Upper lobe of left lung (tissue), 6 donors: ENCODE data around the gene GATAD2A. TPM values are rescaled to one million over a fixed set of nuclear protein-coding genes. Genes with fewer than 3 reads are reported as not detected.

Experiments used
- ATAC-seq, 2 donors: fragments of 200-7000 bp; cut with Tn5 transposase; one replicate each; pipeline ENCODE4 v1.9.1; 2022; ENCODE audit warnings: mild to moderate bottlenecking in 2 of 2, moderate library complexity in 2 of 2; ENCODE audit not compliant: low FRiP score in 2 of 2
- DNase-seq, 2 donors: peaks; one replicate each; pipeline ENCODE4 v3.0.0-alpha.2; 2019 to 2020
- H3K27ac ChIP-seq, 4 donors: fragments of 200-600 bp; sonication (generic); one replicate each; pipeline ENCODE4 v1.5.1; 2016 to 2019
- H3K27me3 ChIP-seq, 4 donors: fragments of 200-600 bp; sonication (generic); one replicate each; pipeline ENCODE4 v1.5.1; 2017 to 2019
- H3K36me3 ChIP-seq, 4 donors: fragments of 200-600 bp; sonication (generic); one replicate each; pipeline ENCODE4 v1.5.1; 2016 to 2019
- H3K4me1 ChIP-seq, 4 donors: fragments of 200-600 bp; sonication (generic); one replicate each; pipeline ENCODE4 v1.5.1; 2018 to 2019
- H3K4me3 ChIP-seq, 4 donors: fragments of 200-600 bp; sonication (generic); one replicate each; pipeline ENCODE4 v1.5.1; 2017 to 2019; ENCODE audit warnings: mild to moderate bottlenecking in 2 of 4, moderate library complexity in 1 of 4
- H3K9me3 ChIP-seq, 4 donors: fragments of 200-600 bp; sonication (generic); one replicate each; pipeline ENCODE4 v1.5.1; 2018 to 2019
- CTCF ChIP-seq, 6 experiments: fragments of 450-650 bp in 4 of 6; fragments of 200-600 bp in 2 of 6; sonication (generic) in 2 of 6; IDR thresholded peaks; one replicate each; pipeline ENCODE4 v1.5.1; 2016 to 2019; ENCODE audit warnings: antibody characterized with exemption in 6 of 6
- EP300 ChIP-seq, 4 donors: sonication (generic); formaldehyde crosslinking; IDR thresholded peaks; one replicate each; pipeline ENCODE4 v1.5.1; 2017; ENCODE audit warnings: antibody characterized with exemption in 4 of 4, control low read depth in 2 of 4
- POLR2A ChIP-seq, 4 donors: fragments of 450-650 bp; IDR thresholded peaks; one replicate each; pipeline ENCODE4 v1.5.1; 2016 to 2017; ENCODE audit warnings: antibody characterized with exemption in 4 of 4, mild to moderate bottlenecking in 2 of 4
- POLR2AphosphoS5 ChIP-seq, 2 donors: sonication (generic); formaldehyde crosslinking; IDR thresholded peaks; one replicate each; pipeline ENCODE4 v1.5.1; 2017; ENCODE audit warnings: antibody characterized with exemption in 2 of 2
- WGBS, 2 donors: methylation state at CpG; one replicate each; pipeline ENCODE4 v1.1.5; 2017 to 2018; 5-methylcytosine and 5-hydroxymethylcytosine counted together
- total RNA-seq, 6 donors: library from RNA; depleted of rRNA in 4 of 6; stranded (reverse); fragments of >200 nt in 4 of 6; gene quantifications; one replicate each; pipeline versions ENCODE4 v1.1.0 to v1.2.1, GENCODE V29; 2016 to 2021
- donor health status: DM: no; HTN: no; CAD: no; lungs with moderate emphysema.
- donor health status: DM: no; HTN: yes; CAD: no; lungs with severe emphysema.

GATAD2A gene
- total RNA-seq, 6 donors from 2014 or later = 60.8 to 182 (median 88.0) TPM

GRCh38 chr19:19420570-19421298 is 15.3 kb downstream of the GATAD2A start:
- Histone ChIP-seq H3K36me3 (no peaks in the 10 kb centered on the region), H3K9me3 (no peaks in the 10 kb centered on the region), H3K27me3 (no peaks in the 10 kb centered on the region), H3K4me3 (no peak overlapping the region), H3K4me1 (peaks cover 23 to 67% (median 34%) of the 10 kb centered on the region in 4 donors), H3K27ac (no peak overlapping the region)
- 69 to 80% methylated on average over 21 of the region's 21 CpGs for WGBS, 2 donors
- TF ChIP-seq EP300 (IDR thresholded peaks at IDR 0.05) (no peak), POLR2A (IDR thresholded peaks at IDR 0.05) (no peak), CTCF (IDR thresholded peaks at IDR 0.05) (no peak), POLR2AphosphoS5 (IDR thresholded peaks at IDR 0.05) (no peak)
- DNase-seq (no peak), ATAC-seq (no peak)

DNA sequence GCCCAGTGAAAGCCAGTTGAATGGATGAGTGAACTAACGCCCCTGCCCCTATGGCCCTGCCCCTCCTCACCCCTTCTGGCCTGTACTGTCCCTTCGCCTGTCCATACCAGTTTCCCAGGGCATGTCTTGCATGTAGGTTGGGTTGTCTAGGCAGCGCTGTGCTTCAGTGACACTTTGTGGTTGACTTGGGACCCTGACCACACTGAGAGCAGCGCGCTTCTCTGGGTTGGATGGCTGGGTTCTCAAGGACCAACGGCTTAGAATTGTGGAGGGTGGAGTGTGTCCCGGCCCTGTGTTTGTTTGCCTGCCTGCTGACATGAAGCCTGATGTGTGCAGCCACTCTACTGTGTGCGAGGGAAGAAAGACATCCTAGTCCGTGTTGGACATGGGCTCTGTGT is 15.8 kb downstream of the GATAD2A start:
- TF ChIP-seq CTCF (IDR thresholded peaks at IDR 0.05) = no peak
- no peak for TF ChIP-seq EP300 (IDR thresholded peaks at IDR 0.05)
- no peak for TF ChIP-seq POLR2A (IDR thresholded peaks at IDR 0.05)
- Histone ChIP-seq H3K9me3 (no peaks in the 10 kb centered on the region), H3K4me3 (no peak overlapping the region), H3K27me3 (no peaks in the 10 kb centered on the region), H3K4me1 (peaks cover 26 to 62% (median 32%) of the 10 kb centered on the region in 4 donors), H3K36me3 (no peaks in the 10 kb centered on the region), H3K27ac (no peak overlapping the region)
- ATAC-seq (no peak), DNase-seq (no peak)
- WGBS, 2 donors = 89 to 91% methylated on average over 8 to 9 of the region's 9 CpGs

GRCh38 chr19:19422156-19422555 is 16.7 kb downstream of the GATAD2A start:
- Histone ChIP-seq H3K9me3 (no peaks in the 10 kb centered on the region), H3K27me3 (no peaks in the 10 kb centered on the region), H3K27ac (no peak overlapping the region), H3K4me3 (no peak overlapping the region), H3K36me3 (no peaks in the 10 kb centered on the region), H3K4me1 (peaks cover 27 to 64% (median 34%) of the 10 kb centered on the region in 4 donors)
- DNase-seq (no peak), ATAC-seq (no peak)
- TF ChIP-seq EP300 (IDR thresholded peaks at IDR 0.05) = no peak
- TF ChIP-seq POLR2AphosphoS5 (IDR thresholded peaks at IDR 0.05) = no peak
- no peak for TF ChIP-seq POLR2A (IDR thresholded peaks at IDR 0.05)
- TF ChIP-seq CTCF (IDR thresholded peaks at IDR 0.05) = no peak
- 97 to 100% methylated on average over 4 to 5 of the region's 5 CpGs for WGBS, 2 donors

DNA sequence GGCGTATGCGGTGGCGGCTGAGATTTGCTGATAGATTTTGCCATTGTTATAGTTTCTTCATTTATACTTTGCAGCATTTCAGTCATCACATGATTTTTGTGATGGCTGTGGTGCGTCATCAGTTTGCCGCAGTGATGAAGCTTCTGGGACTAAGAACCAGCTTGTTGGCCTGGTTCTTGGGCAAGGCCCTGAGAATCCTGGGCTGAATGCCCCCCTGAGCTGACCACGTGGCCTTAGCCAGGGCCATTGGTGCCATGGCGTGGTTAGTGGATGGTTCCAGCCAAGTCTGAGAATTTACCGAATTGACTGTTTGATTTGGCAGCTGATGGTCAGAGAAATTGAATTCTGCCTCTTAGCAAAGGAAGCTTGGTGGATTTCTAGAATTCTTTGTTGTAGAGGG is 17.8 kb downstream of the GATAD2A start:
- Histone ChIP-seq H3K4me3 (no peak overlapping the region), H3K36me3 (no peaks in the 10 kb centered on the region), H3K27me3 (no peaks in the 10 kb centered on the region), H3K9me3 (no peaks in the 10 kb centered on the region), H3K27ac (no peak overlapping the region), H3K4me1 (peaks cover 22 to 64% (median 39%) of the 10 kb centered on the region in 4 donors)
- no peak for TF ChIP-seq POLR2A (IDR thresholded peaks at IDR 0.05)
- no peak for TF ChIP-seq POLR2AphosphoS5 (IDR thresholded peaks at IDR 0.05)
- no peak for TF ChIP-seq EP300 (IDR thresholded peaks at IDR 0.05)
- TF ChIP-seq CTCF (IDR thresholded peaks at IDR 0.05) = no peak
- ATAC-seq = no peak
- no peak for DNase-seq
- WGBS, 2 donors = 89 to 94% methylated on average over 8 of the region's 8 CpGs
